HepG2 (cell line): ENCODE results near the gene RTF1. TPM values are rescaled to one million over a fixed set of nuclear protein-coding genes. Genes with fewer than 3 reads are reported as not detected.

Experiments used
- CHD4 ChIP-seq: fragments of 200-600 bp; sonication (generic); IDR thresholded peaks from 2 replicates; pipeline ENCODE4 v1.7.0; 2017; ENCODE audit warnings: mild to moderate bottlenecking, low read length, borderline replicate concordance
- E2F5 ChIP-seq: sonication (generic); formaldehyde crosslinking; conservative IDR thresholded peaks from 2 replicates; pipeline ENCODE4 v1.4.0; 2020; ENCODE audit warnings: missing genetic modification reagents
- ERF ChIP-seq: IDR thresholded peaks from 2 replicates; pipeline ENCODE4 v1.6.1; 2018; ENCODE audit warnings: missing biosample characterization, missing genetic modification reagents
- KDM6A ChIP-seq: IDR thresholded peaks from 2 replicates; pipeline ENCODE4 v1.6.1; 2016; ENCODE audit warnings: low read depth
- MBNL3 ChIP-seq: fragments of 250-450 bp; sonication (Bioruptor Pico); conservative IDR thresholded peaks from 2 replicates; pipeline ENCODE4 v1.8.0; 2022; ENCODE audit warnings: mild to moderate bottlenecking, inconsistent platforms
- MYNN ChIP-seq: sonication (generic); formaldehyde crosslinking; IDR thresholded peaks from 2 replicates; pipeline ENCODE4 v1.4.0; 2020; ENCODE audit warnings: mild to moderate bottlenecking, low read depth, missing genetic modification reagents
- PATZ1 ChIP-seq: sonication (generic); formaldehyde crosslinking; IDR thresholded peaks from 2 replicates; pipeline ENCODE4 v1.4.0; 2020; ENCODE audit warnings: missing genetic modification reagents
- STAT6 ChIP-seq: sonication (generic); formaldehyde crosslinking; IDR thresholded peaks from 2 replicates; pipeline ENCODE4 v1.4.0; 2020; ENCODE audit warnings: missing genetic modification reagents, mild to moderate bottlenecking, borderline replicate concordance
- TBX2 ChIP-seq: sonication (generic); formaldehyde crosslinking; IDR thresholded peaks from 2 replicates; pipeline ENCODE4 v1.5.0; 2020; ENCODE audit warnings: missing genetic modification reagents, mild to moderate bottlenecking, borderline replicate concordance
- THAP8 ChIP-seq: sonication (generic); formaldehyde crosslinking; IDR thresholded peaks from 2 replicates; pipeline ENCODE4 v1.5.1; 2020; ENCODE audit warnings: missing genetic modification reagents, mild to moderate bottlenecking, borderline replicate concordance
- TMF1 ChIP-seq: sonication (generic); formaldehyde crosslinking; IDR thresholded peaks from 2 replicates; pipeline ENCODE4 v1.8.1; 2022; ENCODE audit warnings: low read depth, missing genetic modification reagents
- ZHX2 ChIP-seq, 2 experiments: sonication (generic) in 1 of 2; formaldehyde crosslinking in 1 of 2; IDR thresholded peaks; 2 replicates each; pipeline versions ENCODE4 v1.6.1 to v1.9.0; 2014 to 2022; ENCODE audit warnings: antibody characterized with exemption in 1 of 2, borderline replicate concordance in 1 of 2, inconsistent platforms in 1 of 2, low read depth in 1 of 2, missing genetic modification reagents in 1 of 2
- ZNF660 ChIP-seq: sonication (generic); formaldehyde crosslinking; IDR thresholded peaks from 2 replicates; pipeline ENCODE4 v1.5.1; 2020; ENCODE audit warnings: mild to moderate bottlenecking, low read depth, missing genetic modification reagents, borderline replicate concordance
- ZNF709 ChIP-seq: sonication (generic); formaldehyde crosslinking; IDR thresholded peaks from 2 replicates; pipeline ENCODE4 v1.5.0; 2020; ENCODE audit warnings: mild to moderate bottlenecking, missing genetic modification reagents
- ZNF781 ChIP-seq: sonication (generic); formaldehyde crosslinking; IDR thresholded peaks from 2 replicates; pipeline ENCODE4 v1.5.1; 2020; ENCODE audit warnings: borderline replicate concordance, mild to moderate bottlenecking, missing genetic modification reagents; ENCODE audit errors: not compliant biosample characterization
- polyA plus RNA-seq, 8 experiments: library from polyadenylated mRNA; depleted of rRNA in 3 of 8; stranded (reverse) in 7 of 8; unstranded in 1 of 8; fragments of >200 nt; fragmentation: Illumina TruSeq in 4 of 8; extraction: Trizol in 4 of 8; gene quantifications; 2 replicates each; pipeline versions ENCODE4 v1.2.1 to v1.2.3, GENCODE V29; 2011 to 2016; ENCODE audit warnings: low read depth in 4 of 8, missing spikeins in 1 of 8, mixed read lengths in 1 of 8; ENCODE audit not compliant: insufficient read depth in 1 of 8
- total RNA-seq, 5 experiments: library from RNA; depleted of rRNA; stranded (reverse); fragments of >200 nt; fragmentation: Illumina TruSeq; extraction: Trizol; gene quantifications; 2 replicates each; pipeline ENCODE4 v1.2.3, GENCODE V29; 2016; ENCODE audit warnings: low read depth in 1 of 5

Gene RTF1
- total and polyA plus RNA-seq, 2 of the 13 experiments (the other 11 are each of a cell fraction or from before 2014, with no cell fraction given): 13.9 to 17.9 TPM

- TF ChIP-seq ZHX2 (IDR thresholded peaks at IDR 0.05; ENCODE audit: low read depth) (no peak), ZHX2 (CRISPR knock-in tag; IDR thresholded peaks at IDR 0.05; ENCODE audit: borderline replicate concordance) (0 out of 2 replicates have a peak, but pooled peaks have one; percentile 44), ZNF709 (CRISPR knock-in tag) (no peak), KDM6A (no peak), STAT6 (CRISPR knock-in tag) (no peak), TBX2 (CRISPR knock-in tag) (peak; percentile 51; the same call in 1 of the 2 replicates), PATZ1 (CRISPR knock-in tag) (peak; percentile 94), MYNN (no peak; the same call in 1 of the 2 replicates), TMF1 (CRISPR knock-in tag) (no peak), ZNF660 (CRISPR knock-in tag) (no peak), ERF (CRISPR knock-in tag) (peak; percentile 58), ZNF781 (CRISPR knock-in tag) (no peak), MBNL3 (CRISPR knock-in tag) (no peak), CHD4 (no peak), THAP8 (CRISPR knock-in tag) (peak; percentile 33; the same call in 1 of the 2 replicates), E2F5 (CRISPR knock-in tag) (peak; percentile 24; the same call in 1 of the 2 replicates)
These were observed 77.5 kb downstream of the RTF1 start (continued) for GRCh38 chr15:41494190-41494921.
